Measurements from ENCODE around the gene TIMM8B. TPM values are rescaled to one million over a fixed set of nuclear protein-coding genes. Genes with fewer than 3 reads are reported as not detected.
A peak's percentile ranks its signal among the peaks of the same experiment; 100 is the strongest.
"Not testable (repeated sequence)": the region's sequence is repeated elsewhere in the genome, so short reads cannot be mapped to it uniquely, and the experiment has no call there.

The TIMM8B gene, protein sequence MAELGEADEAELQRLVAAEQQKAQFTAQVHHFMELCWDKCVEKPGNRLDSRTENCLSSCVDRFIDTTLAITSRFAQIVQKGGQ
- 10 to 100 TPM; 45.7 to 79.0 (median 72.2) TPM for polyA plus RNA-seq (ENCODE audit: insufficient read length in 4 of 4)

DNA sequence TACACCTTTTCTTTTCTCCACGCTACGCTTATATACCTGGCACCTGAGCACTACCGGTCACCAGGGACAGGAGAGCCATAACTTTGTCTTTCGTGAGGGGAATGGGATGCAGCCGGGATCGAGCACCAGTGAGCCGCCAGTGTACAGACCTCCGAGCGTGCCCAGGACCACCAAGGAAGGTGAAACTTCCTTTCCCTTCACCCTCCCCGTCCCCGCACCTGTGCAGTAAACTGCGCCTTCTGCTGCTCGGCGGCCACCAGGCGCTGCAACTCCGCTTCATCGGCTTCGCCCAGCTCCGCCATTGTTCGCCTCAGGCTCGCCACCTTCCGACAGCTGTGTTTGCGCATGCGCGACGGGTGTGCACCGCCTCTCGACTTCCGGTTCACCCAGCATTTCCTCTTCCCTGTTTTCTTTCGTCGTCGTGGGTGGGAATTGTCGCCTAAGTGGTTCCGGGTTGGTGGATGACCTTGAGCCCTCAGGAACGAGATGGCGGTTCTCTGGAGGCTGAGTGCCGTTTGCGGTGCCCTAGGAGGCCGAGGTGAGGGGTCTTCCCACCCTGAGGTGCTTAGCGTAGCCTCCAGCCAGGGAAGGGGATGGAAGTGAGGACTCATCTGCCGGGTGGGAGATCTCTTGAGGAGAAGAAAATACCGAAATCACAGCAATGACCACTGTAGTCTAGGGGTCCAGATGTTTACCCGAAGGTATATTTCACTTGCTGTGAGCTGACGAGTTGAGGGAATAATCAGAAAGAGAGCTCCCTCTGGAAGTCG is at the start of gene TIMM8B, which contains the start of gene SDHD:
TIMM8B (minus strand) TSS at position 335 of the 770 bp plus-strand sequence; CDS start at position 302, 33 bp downstream.
SDHD (plus strand) TSS at position 452 of the 770 bp plus-strand sequence; CDS start at position 487, 35 bp downstream.
- peak; percentile 90 to 97 (median 96) for DNase-seq (ENCODE audit: low read depth in 4 of 4, low spot score in 3 of 4)

DNA sequence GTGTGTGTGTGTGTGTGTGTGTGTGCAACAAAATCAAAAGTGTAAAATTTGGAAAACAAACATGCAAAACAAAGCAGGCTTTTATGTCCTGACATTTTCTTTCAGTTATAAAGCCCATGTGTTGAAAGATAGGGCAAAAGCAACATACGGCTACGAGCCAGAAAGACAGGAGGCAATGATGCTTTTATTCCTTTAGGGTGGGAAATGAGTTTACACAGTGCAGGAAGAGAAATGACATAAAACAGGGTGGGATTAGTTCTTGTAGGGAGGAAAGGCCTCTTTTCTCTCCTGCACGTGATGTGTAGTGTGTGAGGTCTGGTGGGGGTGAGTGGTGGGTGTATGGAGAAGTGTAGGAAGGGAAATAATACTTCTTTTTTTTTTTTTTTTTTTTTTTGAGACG is 47.9 kb upstream of the TIMM8B start:
- no peak for DNase-seq (ENCODE audit: low read depth in 4 of 4, low spot score in 3 of 4)

DNA sequence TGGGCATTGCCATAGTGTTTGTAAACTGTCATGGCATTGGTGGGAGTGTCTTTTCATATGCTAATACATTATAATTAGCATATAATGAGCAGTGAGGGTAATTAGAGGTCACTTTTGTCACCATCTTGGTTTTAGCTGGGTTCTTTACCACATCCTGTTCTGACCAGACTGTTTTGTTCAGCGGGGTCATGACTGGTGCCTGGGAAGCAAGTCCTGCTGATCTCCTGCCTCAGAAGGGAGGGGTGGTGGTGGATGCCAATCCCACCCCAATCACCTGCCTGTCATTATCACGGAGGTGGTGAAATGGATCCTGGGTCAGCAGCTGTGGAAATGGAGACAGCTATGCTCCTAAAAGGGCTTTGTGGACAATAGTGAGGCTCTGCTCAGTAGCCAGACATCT is 46.2 kb upstream of the TIMM8B start:
- no peak for DNase-seq (ENCODE audit: low read depth in 4 of 4, low spot score in 3 of 4)

DNA sequence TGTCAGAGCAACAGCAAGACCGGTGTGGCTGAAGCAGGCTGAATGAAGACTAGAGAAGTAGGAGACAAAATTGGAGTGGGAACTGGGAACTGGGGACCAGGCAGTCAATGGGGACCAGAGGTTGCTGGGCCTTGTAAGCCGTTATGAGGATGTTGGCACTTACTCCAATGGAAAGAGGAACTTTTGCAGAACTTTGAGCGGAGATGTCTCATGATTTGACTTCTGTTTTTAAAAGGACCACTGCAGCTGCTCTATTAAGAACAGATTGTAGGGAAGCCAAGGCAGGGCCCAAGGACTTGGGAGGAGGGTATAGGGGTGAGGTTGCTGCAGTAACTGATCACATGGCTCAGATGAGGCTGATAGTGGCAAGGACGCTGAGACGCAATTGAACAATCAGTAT is 43.1 kb upstream of the TIMM8B start:
- no peak for DNase-seq (ENCODE audit: low read depth in 4 of 4, low spot score in 3 of 4)

DNA sequence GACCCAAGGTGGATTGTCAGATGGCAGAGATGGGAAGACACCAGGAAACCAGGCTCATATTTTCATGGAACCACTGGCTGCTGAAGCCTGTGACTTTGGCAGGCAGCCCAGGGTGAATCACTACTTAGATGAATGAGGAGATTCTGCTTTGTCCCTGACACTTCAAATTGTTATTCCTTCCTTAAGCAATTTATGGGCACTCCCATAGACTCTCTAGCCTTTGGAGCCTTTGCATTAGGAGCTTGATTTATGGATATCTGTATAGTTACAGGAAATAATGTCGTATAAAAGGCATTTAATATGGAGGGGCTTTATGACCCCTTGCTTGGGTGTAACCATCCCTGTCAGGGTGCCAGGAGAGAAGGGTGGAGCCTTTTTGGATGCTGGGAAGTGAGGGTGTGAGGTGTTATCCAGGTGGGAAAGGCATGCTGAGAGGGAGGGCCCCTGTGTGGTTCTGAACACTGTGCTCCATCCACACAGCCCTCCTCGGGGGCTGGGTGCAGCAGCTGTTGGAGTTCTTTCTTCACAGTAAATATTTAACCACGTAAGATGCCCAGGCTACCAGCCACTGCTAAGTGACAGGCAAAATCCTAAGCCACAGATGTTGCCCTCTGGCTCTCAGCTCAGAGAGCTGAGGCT is 42.0 kb upstream of the TIMM8B start:
- DNase-seq (ENCODE audit: low read depth in 4 of 4, low spot score in 3 of 4): peak in 1 of 4 donors; percentile 18

DNA sequence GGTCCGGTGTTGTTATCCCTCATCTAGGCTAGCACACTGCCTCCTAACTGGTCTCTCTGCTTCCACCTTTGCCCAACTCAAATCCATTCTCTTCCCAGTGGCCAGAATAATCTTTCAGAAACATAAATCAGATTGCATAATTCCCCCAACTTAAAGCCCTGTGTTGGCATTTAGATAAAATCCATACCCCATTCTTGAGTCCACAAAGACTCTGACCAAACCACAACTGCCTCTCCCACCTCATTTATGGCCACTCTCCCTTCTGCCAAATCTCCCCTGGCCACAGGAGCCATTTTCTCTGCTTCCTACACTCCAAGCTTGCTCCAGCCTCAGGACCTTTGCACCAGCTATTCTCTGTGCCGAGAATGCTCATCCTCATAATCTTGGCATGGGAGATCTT is 40.5 kb upstream of the TIMM8B start:
- no peak for DNase-seq (ENCODE audit: low read depth in 4 of 4, low spot score in 3 of 4)

DNA sequence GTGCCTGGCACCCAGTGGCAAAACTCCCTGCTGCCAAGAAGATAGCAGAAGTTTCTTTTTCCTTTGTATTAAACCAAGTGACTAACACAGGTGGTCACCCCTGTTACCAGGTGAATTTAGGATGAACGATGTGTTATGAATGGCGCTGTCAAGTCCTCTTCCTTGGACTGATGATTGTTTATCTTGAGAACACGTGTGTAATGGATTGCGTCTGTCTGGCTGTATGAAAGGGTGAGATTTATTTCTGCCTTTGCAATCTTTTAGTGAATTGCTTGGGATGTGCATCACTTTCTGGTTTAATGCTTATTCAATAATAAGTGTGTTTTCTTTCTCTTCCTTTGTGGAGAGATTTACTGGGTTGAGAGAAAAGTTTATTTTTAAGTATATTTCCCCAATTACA is 36.6 kb upstream of the TIMM8B start:
- DNase-seq (ENCODE audit: low read depth in 4 of 4, low spot score in 3 of 4): no peak

DNA sequence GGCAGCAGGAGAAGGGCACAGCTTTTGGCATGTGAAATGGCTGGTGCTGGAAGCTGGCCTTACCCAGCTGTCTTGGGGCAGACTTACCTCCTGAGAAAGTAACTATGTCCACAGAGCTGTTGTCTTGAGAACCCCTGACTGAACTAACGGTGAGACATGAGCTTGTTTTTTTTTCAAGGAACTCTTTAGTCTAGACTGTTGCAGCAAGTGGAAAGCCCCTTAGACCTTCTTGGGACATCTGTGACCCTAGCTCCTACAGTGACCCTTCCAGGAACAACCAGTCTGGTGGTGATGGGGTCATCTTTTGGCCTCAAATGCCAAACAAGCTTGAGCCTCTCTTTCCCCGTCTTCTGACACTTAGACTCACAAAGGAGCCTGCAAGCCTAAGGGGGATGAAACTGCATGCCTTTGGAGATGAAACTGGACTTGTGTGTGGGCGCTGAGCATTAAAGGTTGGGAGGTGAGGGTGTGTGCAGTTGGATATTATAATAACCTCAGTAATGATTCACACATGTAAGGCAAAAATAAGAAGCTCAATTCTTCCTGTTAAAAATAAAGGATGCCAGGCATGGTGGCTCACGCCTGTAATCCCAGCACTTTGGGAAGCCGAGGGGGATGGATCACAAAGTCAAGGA is 35.5 kb upstream of the TIMM8B start:
- DNase-seq (ENCODE audit: low read depth in 4 of 4, low spot score in 3 of 4): no peak

DNA sequence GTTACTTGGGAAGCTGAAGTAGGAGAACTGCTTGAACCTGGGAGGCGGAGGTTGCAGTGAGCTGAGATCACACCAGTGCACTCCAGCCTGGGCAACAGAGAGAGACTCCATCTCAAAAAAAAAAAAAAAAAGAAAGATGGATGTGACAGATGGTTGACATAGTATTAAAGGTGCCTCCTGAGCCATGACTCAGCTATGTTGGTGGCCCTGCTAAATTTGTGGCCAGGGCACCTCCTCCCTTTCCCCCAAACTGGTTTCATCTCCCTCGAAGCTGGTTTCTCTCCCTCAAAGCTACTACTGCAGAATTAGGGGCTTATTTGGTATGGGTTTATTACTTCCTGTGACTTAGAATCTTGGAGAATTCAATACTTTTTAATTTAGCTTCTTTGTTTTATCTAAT is 31.6 kb upstream of the TIMM8B start:
- no peak for DNase-seq (ENCODE audit: low read depth in 4 of 4, low spot score in 3 of 4)

DNA sequence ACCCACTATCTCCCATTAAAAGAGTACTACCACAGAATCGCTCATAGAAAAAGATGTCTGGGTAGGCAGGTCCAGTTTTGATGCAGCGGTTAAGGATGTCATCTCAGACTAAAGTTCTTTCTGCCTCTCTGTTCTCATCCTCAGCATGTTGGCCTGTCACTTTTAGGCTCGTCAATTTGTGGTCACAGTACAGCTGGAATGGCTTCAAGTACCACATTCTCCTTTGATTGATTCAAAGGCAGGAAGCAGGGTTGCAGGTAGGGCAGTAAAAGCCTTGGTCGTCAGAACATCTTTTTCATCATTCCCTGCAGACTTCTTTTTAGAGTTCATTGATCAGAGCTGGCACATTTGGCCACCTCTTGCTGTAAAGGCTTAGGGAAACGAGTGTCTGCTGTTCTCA is 28.8 kb upstream of the TIMM8B start:
- DNase-seq (ENCODE audit: low read depth in 4 of 4, low spot score in 3 of 4): no peak

DNA sequence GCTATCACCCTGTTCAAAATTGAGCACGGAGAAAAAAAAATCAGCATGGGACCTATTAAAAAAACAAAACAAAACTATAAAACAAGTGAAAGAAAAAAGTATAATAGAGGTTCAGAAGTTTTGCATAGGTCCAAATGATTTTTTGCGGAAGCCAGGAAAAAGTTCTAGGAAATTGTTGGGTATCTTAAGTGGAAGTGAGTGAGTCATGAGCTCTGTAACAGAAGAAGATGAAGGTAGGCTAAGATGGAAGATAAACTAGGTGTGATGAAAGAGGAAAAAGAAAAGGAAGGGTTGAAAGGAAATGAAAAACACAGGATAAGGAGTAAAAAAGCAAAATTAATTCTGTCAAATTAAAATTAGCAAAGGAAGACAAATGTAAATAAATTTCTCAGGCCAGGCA is 27.9 kb upstream of the TIMM8B start:
- DNase-seq (ENCODE audit: low read depth in 4 of 4, low spot score in 3 of 4): no peak

DNA sequence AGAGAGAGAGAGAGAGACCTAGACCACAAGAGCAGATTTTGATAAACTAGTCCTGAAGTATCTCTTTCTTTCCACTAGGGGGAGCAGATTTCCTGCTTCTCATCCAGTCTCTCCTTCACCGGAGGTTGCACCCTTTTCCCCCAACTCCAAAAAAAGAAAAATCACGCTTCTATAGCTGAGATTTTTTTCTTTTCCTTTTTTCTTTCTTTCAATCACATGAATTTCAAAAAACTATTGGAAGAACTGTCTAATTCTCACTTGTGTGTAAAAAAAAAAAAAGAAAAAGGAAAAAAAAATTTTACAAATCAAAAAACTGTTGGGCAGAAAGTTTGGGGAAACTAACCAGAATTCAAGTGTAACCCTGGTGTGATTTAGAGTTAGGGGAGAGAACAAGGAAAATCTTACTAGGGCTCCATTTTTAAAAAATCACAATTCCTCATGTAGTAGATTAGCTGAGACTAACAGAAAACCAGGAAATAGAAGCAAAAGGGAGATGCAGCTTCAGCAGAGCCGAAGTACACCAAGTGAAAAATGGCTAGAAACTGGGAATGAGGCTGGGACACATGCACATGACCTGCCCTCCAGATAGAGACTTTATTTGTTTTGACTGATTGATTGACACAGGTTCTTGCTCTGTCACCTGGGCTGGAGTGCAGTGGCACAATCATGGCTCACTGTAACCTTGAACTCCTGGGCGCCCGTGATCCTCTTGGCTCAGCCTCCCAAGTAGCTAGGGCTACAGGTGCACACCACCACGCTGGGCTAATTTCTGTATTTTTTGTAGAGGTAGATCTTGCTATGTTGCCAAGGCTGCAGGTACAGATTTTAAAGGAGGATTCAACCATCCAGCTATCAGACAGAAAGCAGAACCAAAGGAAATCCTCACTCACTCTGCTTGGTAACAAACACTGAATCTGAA is 27.2 kb upstream of the TIMM8B start:
- DNase-seq (ENCODE audit: low read depth in 4 of 4, low spot score in 3 of 4): peak in 2 of 4 donors; percentile 12 to 27

DNA sequence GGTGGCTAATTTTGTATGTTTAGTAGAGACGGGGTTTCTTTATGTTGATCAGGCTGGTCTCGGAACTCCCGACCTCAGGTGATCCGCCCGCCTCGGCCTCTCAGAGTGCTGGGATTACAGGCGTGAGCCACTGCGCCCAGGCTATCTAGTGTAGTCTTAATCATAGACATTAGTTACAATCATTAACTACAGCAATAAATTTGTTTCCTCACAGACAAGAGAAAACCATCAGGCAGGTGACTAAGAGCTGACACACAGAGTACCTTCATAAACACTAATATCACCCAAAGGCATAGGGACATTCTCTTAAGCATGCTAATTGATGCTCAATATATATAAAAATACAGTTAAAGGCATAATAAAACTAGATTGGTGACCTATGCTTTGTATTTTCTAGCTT is 19.5 kb upstream of the TIMM8B start:
- no peak for DNase-seq (ENCODE audit: low read depth in 4 of 4, low spot score in 3 of 4)

DNA sequence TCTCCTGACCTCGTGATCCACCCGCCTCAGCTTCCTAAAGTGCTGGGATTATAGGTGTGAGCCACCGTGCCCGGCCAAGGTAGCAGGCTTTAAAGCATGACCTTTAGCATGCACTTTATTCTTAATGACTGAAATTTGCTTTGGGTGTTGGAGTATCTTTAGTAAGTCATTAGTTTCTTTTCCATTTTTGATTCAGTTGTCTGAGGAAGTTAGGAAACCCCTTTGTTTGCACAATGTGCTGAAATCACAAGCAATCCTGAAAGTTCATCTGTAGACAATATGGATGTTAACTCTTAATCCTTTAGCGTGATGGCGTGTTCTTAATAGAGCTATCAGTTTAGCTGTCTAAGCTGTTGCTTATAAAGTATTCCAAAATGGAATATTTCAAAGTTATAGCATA is 16.9 kb upstream of the TIMM8B start:
- no peak for DNase-seq (ENCODE audit: low read depth in 4 of 4, low spot score in 3 of 4)

DNA sequence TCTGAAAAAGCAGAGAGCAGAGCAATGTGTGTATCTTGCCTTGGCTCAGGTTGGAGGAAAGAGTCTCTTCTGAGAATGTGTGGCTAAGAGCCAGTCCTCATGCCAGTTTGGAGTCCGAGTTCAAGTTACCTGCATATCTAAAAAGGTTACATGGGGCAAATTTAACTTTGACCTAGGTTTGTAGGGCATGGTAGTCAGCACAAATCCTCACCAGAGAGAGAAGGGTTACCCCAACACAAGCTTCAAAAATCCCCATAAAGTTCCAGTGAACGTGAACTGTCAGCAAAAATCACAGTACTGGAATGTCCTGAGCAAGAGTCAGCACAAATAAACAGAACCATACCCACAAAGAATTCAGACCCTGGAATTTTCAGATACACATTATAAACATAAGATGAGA is 13.9 kb upstream of the TIMM8B start:
- DNase-seq (ENCODE audit: low read depth in 4 of 4, low spot score in 3 of 4): no peak

DNA sequence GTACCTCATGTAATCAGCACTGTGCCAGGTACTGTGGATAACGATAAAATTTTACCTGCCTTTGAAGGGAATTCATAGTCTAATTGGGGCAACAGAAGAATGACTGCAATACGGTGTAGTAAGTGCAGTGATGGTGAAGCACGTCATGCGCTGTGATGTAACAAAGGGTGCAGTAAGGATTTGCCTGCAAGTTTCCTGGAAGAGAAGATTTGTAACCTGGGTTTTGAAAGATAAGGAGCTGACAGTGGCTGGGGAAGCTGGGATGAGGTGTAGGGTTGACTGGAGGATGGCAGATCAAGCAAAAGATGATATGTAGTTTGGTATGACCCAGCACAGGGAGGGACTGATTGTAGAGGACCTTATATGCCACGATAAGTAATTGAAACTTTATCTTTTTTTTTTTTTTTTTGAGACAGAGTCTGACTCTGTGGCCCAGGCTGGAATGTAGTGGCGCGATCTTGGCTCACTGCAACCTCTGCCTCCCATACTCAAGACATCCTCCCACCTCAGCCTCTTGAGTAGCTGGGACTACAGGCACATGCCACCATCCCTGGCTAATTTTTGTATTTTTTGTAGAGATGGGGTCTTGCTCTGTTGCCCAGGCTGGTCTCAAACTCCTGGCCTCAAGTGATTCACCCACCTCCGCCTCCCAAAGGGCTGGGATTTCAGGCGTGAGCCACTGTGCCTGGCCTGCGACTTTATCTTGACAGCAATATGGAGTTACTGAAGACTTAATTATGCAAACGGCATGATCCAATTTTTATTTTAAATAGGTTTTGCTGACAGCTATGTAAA is 11.4 kb upstream of the TIMM8B start:
- DNase-seq (ENCODE audit: low read depth in 4 of 4, low spot score in 3 of 4): no peak

DNA sequence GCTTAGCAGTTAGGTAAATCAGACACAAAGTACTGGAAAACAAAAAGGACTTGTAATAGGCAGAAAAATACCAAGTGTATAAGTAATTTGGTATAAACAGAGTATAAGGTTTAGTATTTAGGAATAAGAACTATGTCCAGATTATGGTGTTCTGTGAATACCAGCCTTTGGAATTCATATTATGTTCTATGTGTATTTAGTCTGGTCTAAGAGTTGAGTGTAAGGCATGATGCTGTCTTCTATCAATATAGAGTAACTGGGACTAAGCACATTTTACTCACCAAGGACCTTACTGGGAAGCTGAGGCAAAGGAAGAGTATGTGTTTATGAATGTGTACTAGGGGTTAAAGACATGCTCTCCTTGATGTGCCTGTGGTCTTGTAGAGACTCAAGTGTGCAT is 9.6 kb upstream of the TIMM8B start:
- no peak for DNase-seq (ENCODE audit: low read depth in 4 of 4, low spot score in 3 of 4)

DNA sequence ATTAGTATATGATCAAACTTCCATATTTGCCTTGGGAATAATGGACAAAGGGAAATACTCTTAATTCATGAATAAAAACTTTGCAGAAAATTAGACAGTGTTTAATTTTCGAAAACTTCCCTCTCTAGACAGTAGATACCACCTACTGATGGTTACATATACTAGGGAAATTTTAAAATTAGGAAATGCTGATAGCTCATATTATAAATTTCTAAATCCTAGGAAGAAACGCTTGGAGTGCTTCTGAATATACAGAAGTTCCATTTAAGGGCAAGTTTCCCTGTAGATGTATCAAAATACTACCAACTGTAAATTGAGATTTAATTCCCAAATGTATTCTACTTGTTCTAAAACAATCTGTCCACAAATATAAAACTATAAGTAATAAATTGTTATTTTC is 8.7 kb upstream of the TIMM8B start:
- DNase-seq (ENCODE audit: low read depth in 4 of 4, low spot score in 3 of 4): not testable (repeated sequence)

DNA sequence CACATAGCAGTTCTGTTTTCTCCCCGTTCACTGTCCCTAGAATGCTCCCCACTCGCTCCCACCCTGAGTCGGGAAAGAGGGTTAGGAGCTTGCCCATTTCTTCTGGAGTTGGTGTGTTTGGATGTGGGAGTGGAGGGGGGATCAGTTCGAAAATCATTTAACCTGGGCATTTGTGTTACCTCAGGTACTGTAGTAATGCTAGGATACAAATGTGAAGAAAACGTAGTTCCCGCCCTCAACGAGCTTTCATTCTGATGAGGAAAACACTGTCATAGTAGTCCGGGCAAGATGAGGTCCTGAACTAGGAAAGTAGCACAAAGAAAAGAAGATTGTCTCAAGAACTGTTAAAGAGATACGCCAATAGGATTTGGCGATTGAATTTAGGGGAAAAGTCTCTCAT is 656 bp upstream of the TIMM8B start:
- no peak for DNase-seq (ENCODE audit: low read depth in 4 of 4, low spot score in 3 of 4)
